Cardiac fibroblast (primary cell): ENCODE measurements around the gene TRIP13.
"Not testable (repeated sequence)": the region's sequence is repeated elsewhere in the genome, so short reads cannot be mapped to it uniquely, and the experiment has no call there.

Experiments used
- DNase-seq, 2 donors: peaks; one replicate each; pipeline versions ENCODE4 v3.0.0 to v3.0.0-alpha.2; 2010; ENCODE audit warnings: low read depth in 2 of 2
- H3K4me3 ChIP-seq, 2 donors: replicated peaks in 1 of 2; 1 replicate in 1 of 2; 2 replicates in 1 of 2; pipeline ENCODE4 v1.5.1; 2011; ENCODE audit warnings: low read depth in 2 of 2, low read length in 2 of 2, mild to moderate bottlenecking in 2 of 2, moderate library complexity in 1 of 2
- TF ChIP-seq, protein P1 (sequence below): IDR thresholded peaks from one replicate; pipeline ENCODE4 v1.5.1; 2011; ENCODE audit warnings: low read depth, mild to moderate bottlenecking, low read length, inconsistent platforms

The TRIP13 gene

DNA sequence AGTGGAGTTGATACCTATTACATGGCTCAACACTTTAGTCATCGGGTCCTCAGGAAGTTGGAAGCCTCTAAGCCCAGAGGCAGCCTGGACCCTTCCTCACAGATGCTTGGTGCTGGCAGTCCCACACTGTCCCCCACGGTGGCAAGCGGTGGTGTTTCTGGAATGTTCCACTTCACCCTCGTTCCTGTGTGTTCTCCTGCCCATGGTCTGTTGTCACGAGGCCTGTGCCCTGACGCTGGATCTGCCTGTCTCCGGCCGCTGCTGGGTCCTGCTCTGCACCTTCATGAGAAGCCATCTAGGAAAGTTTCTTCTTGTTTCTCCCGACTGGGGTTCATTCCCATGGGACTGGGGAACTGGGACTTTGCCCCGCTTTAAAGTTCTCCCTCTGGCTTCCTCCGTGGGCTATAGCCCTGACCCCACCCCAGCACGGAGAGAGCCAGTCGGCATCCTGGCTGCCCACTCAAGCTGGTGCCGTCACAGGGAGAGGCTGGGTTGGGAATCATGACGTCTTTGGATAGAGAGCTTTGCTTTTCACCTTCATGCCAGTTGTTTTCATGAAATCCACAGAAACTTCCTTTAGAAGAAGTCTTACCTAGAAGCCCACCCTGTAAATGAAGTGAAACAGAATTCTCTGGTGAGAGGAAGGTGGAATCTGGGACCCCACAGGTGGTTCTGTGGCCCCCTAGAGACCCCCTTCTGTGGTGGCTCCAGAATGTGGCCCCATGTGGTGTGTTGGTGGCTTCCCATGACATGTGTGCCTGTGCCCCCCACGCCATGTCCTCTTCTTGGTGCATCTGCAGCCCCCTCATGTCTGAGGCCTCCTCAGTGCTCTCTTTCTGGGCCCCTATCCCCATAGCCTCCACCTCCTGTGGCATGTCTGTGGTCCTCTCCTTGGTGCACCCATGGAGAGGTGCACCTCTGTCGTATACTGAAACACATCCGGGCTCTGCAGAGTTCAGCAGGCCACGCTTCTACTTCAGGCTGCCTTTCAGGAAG, 43.8 kb downstream of the TRIP13 start:
- DNase-seq = no peak
- no peak overlapping the region for H3K4me3 ChIP-seq
- TF ChIP-seq, protein P1, sequence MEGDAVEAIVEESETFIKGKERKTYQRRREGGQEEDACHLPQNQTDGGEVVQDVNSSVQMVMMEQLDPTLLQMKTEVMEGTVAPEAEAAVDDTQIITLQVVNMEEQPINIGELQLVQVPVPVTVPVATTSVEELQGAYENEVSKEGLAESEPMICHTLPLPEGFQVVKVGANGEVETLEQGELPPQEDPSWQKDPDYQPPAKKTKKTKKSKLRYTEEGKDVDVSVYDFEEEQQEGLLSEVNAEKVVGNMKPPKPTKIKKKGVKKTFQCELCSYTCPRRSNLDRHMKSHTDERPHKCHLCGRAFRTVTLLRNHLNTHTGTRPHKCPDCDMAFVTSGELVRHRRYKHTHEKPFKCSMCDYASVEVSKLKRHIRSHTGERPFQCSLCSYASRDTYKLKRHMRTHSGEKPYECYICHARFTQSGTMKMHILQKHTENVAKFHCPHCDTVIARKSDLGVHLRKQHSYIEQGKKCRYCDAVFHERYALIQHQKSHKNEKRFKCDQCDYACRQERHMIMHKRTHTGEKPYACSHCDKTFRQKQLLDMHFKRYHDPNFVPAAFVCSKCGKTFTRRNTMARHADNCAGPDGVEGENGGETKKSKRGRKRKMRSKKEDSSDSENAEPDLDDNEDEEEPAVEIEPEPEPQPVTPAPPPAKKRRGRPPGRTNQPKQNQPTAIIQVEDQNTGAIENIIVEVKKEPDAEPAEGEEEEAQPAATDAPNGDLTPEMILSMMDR = no peak

DNA sequence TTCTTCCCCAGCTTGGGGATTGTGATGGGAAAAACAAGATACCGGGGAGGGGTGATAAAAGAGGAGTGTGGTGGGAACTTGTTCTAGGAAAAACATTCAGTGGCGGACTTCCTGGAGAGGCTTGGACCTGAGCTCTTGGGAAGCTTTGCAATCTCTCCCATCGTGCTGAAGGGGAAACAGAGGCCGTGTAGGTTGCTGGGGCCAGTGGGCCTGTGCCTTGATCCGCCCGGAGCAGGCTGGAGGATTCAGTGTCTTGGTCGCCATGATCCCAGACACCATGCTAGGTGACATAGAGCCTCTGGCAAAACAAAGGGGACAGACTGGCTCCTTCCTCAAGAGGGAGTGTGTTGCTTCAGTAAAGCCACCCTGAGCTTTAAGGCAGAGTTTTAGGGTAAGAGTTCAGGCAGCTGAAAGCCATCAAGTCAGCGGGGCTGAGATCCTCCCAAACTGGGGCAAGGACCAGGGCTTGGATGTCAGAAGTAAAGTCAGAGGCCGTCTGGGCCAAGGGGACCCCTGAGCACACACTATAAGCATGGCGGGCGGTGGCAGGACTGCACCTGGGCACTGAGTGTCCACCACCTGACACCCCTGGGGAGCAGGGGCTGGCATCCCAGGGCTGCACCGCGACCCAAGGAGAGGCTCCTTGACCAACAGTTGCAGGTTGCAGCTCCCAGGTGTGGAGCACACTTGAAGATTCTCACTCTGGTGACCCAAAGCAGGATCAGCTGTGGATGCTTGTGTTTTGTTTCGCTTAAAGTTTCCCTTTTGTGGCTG, 44.7 kb downstream of the TRIP13 start:
- H3K4me3 ChIP-seq = no peak overlapping the region
- TF ChIP-seq, protein P1 = no peak
- DNase-seq = no peak

DNA sequence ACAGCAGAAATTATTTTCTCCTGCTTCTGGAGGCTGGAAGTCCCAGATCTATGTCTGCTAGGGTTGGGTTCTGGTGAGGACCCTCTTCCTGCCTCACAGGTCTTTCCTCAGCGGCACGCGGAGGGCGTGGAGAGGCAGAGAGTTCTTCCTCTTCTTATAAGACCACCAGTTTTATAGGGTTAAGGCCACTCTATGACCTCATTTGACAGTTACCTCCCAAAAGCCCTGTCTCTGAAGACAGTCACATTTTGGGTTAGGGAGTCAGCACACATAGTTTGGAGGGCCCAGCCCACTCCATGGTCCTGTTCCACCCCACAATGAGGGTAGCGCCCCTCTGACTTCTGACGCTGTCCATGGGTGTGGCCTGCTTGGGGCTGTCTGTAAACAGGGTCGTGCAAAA, 46.7 kb downstream of the TRIP13 start:
- H3K4me3 ChIP-seq = no peak overlapping the region
- TF ChIP-seq, protein P1 = no peak
- DNase-seq = no peak

DNA sequence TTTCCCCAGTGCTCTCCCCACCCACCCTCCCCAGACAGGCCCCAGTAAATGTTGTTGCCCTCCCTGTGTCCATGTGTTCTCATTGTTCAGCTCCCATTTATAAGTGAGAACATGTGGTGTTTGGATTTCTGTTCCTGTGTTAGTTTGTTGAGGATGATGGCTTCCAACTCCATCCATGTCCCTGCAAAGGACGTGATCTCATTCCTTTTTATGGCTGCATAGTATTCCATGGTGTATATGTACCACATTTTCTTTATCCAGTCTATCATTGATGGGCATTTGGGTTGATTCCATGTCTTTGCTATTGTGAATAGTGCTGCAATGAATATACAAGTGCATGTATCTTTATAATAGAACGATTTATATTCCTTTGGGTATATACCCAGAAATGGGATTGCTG, 48.1 kb downstream of the TRIP13 start:
- H3K4me3 ChIP-seq, DNase-seq: not testable (repeated sequence)

DNA sequence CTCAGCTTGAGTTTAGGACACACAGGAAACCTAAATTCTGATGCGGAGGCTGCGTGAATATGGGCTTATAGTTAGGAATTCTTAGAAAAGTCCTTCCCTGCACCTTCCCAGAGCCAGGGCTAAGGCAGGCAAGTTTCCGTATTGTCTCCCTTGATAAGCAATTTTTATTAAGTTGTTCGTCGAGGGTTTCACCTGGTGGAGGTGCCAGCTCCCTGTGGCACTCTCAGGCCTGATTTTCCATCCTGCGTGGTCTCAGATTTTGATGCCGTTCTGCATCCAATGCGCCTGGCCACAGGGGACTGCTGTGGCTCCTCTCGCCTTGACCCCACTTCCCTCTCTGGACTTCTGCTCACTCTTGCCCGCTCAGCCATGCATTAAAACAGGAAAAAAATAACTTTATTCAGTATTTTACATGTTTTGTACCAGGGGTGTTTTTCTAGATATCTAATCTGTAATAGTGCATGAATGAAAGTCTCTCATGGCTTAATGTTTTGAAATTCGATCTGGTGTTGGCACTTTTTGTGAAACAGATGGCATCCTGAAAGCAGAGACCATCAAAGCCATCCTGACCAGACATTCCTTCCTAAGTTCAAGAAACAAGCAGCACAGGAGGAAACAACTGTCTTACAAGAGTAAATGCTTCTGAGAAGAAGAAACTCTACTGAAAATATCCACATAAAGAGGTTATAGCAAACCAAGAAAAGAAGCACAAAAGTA, 50.7 kb downstream of the TRIP13 start:
- DNase-seq = no peak
- TF ChIP-seq, protein P1 = no peak
- no peak overlapping the region for H3K4me3 ChIP-seq

DNA sequence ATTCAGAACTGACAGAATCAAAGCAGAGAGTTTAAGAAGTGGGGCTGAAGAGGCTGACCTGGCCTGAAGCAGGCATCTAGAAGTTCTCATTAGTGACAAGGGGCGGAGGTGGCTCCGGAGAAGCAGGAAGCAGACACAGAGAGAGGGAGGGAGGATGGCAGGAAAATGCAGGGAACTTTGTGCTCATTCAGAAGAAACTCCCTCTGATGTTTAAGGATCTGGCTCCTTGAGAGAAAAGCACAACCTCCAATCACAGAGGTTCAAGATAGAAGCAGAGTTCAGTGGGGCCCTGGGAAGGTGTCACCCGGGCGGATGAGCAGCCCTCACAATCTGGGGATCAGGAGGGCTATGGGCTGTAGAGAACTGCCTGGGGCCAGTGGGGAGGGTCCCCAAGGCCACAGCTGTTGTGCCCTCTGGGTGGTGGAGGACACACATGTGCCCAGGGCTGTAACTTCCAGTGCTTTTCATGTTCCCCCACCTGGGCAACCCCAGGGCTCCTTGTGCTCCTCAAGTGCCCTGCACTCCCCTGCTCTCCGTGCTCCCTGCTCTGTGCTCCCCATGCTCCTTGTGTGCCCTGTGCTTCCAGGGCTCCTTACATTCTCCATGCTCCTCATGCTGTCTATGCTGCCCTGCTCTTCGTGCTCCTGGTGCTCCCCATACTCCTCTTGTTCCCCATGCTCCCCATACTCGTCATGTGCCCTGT, 51.4 kb downstream of the TRIP13 start:
- TF ChIP-seq, protein P1 = no peak
- no peak overlapping the region for H3K4me3 ChIP-seq
- DNase-seq = no peak
